ENCODE measurements around the gene COG7.
"Not testable (repeated sequence)": the region's sequence is repeated elsewhere in the genome, so short reads cannot be mapped to it uniquely, and the experiment has no call there.

COG7 gene

DNA sequence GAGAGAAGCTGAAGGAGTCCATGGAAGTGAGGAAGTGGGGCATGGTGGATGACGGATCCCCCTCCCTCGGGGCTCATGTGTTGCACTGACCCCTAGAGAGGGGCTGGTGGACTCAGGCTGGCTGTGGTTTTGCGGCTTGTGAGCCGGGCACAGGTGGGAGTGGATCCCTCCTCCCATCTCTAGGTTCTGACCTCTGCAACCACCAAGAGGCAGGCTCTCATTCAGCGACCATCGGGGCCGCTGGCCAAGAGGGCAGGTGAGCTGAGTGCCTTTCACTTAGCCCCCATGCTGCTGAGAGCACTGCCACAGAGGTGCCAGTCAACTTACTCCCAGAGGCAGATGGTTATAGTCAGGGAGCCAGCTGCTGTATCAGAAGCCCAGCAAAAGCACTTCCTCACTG lies 83.6 kb downstream of the COG7 start:
- DNase-seq (ENCODE audit: low read depth, low spot score): no peak
- H3K36me3 ChIP-seq (ENCODE audit: insufficient read depth, low read length): no peaks in the 10 kb centered on the region
- no peak overlapping the region for H3K27ac ChIP-seq
- no peak for TF ChIP-seq POLR2AphosphoS5 (IDR thresholded peaks at IDR 0.05; ENCODE audit: borderline replicate concordance, low read depth, low read length)
- no peak for TF ChIP-seq EZH2 (IDR thresholded peaks at IDR 0.05)
- TF ChIP-seq FOXP2 (optimal IDR thresholded peaks at IDR 0.05; ENCODE audit: control extremely low read depth, extremely low read length, insufficient read depth): no peak
- H3K4me3 ChIP-seq: no peak overlapping the region
- H3K9me3 ChIP-seq (ENCODE audit: low read depth, low read length): no peaks in the 10 kb centered on the region
- no peak overlapping the region for H3K9ac ChIP-seq (ENCODE audit: insufficient read length)

- Histone ChIP-seq H3K36me3 (ENCODE audit: insufficient read depth, low read length) (no peaks in the 10 kb centered on the region), H3K4me3 (no peak overlapping the region), H3K27ac (no peak overlapping the region), H3K9ac (ENCODE audit: insufficient read length) (no peak overlapping the region), H3K9me3 (ENCODE audit: low read depth, low read length) (no peaks in the 10 kb centered on the region)
- DNase-seq (ENCODE audit: low read depth, low spot score): no peak
- TF ChIP-seq EZH2 (IDR thresholded peaks at IDR 0.05) (no peak), FOXP2 (optimal IDR thresholded peaks at IDR 0.05; ENCODE audit: control extremely low read depth, extremely low read length, insufficient read depth) (no peak), POLR2AphosphoS5 (IDR thresholded peaks at IDR 0.05; ENCODE audit: borderline replicate concordance, low read depth, low read length) (no peak)
These were observed 84.5 kb downstream of the COG7 start for GRCh38 chr16:23368469-23368868.

DNA sequence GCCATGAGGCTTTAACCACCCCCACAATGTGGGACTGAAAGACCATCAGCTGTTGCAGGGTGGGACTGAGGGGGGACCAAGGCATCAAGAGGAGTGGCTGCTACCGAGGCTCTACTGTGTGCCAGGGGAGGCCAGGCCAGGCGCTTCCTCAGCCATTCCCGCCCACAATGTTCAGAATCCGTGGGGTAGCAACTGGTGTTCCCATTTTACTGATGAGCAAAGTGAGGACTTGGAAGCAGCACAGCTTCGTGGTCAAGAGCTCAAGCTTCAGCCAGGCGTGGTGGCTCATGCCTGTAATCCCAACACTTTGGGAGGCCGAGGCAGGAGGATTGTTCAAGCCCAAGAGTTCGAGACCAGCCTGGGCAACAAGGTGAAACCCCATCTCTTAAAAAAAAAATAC lies 85.0 kb downstream of the COG7 start:
- DNase-seq (ENCODE audit: low read depth, low spot score): no peak
- Histone ChIP-seq H3K36me3 (ENCODE audit: insufficient read depth, low read length) (no peaks in the 10 kb centered on the region), H3K9me3 (ENCODE audit: low read depth, low read length) (no peaks in the 10 kb centered on the region), H3K4me3 (no peak overlapping the region), H3K9ac (ENCODE audit: insufficient read length) (no peak overlapping the region), H3K27ac (no peak overlapping the region)
- TF ChIP-seq POLR2AphosphoS5 (IDR thresholded peaks at IDR 0.05; ENCODE audit: borderline replicate concordance, low read depth, low read length): no peak
- no peak for TF ChIP-seq FOXP2 (optimal IDR thresholded peaks at IDR 0.05; ENCODE audit: control extremely low read depth, extremely low read length, insufficient read depth)
- TF ChIP-seq EZH2 (IDR thresholded peaks at IDR 0.05): no peak

GRCh38 chr16:23367564-23367963 lies 85.4 kb downstream of the COG7 start:
- Histone ChIP-seq H3K4me3 (no peak overlapping the region), H3K9ac (ENCODE audit: insufficient read length) (no peak overlapping the region), H3K9me3 (ENCODE audit: low read depth, low read length) (no peaks in the 10 kb centered on the region), H3K27ac (no peak overlapping the region), H3K36me3 (ENCODE audit: insufficient read depth, low read length) (no peaks in the 10 kb centered on the region)
- no peak for TF ChIP-seq EZH2 (IDR thresholded peaks at IDR 0.05)
- no peak for TF ChIP-seq FOXP2 (optimal IDR thresholded peaks at IDR 0.05; ENCODE audit: control extremely low read depth, extremely low read length, insufficient read depth)
- no peak for TF ChIP-seq POLR2AphosphoS5 (IDR thresholded peaks at IDR 0.05; ENCODE audit: borderline replicate concordance, low read depth, low read length)
- no peak for DNase-seq (ENCODE audit: low read depth, low spot score)

GRCh38 chr16:23366341-23366740 lies 86.6 kb downstream of the COG7 start:
- H3K27ac ChIP-seq; DNase-seq (ENCODE audit: low read depth, low spot score); H3K4me3 ChIP-seq; H3K36me3 ChIP-seq (ENCODE audit: insufficient read depth, low read length); H3K9me3 ChIP-seq (ENCODE audit: low read depth, low read length); H3K9ac ChIP-seq (ENCODE audit: insufficient read length): not testable (repeated sequence)

DNA sequence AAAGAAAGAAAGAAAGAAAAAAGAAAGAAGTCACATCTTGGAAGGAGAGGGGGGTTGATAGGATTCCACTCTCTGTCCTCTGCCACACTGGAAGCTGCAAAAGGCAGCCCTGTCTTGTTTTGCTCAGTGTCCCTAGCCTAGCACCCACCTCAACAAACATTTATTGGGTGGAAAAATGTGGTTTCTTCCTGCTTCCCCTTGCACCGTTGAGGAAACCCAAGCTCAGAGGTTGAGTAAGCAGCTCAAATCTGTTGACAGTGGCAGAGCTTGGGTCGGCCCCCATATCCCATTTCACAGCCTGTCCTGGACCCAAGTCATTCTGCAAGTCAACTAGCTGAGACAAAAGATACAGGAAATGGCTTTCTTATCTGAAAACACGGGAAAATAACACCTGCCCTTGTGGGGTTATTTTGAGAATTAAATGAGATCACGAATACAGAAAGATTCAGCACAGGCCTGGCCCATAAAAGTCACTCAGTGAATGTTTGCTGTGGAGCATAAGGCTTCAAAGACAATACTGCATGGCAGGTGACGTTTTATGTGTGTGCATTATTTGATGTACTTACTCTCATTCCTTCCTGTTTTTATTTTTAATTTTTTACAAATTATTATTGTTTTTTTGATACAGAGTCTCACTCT lies 87.3 kb downstream of the COG7 start:
- DNase-seq (ENCODE audit: low read depth, low spot score): no peak
- no peaks in the 10 kb centered on the region for H3K36me3 ChIP-seq (ENCODE audit: insufficient read depth, low read length)
- no peak overlapping the region for H3K9ac ChIP-seq (ENCODE audit: insufficient read length)
- no peak overlapping the region for H3K27ac ChIP-seq
- H3K9me3 ChIP-seq (ENCODE audit: low read depth, low read length): no peaks in the 10 kb centered on the region
- no peak overlapping the region for H3K4me3 ChIP-seq
- TF ChIP-seq POLR2AphosphoS5 (IDR thresholded peaks at IDR 0.05; ENCODE audit: borderline replicate concordance, low read depth, low read length) (no peak), FOXP2 (optimal IDR thresholded peaks at IDR 0.05; ENCODE audit: control extremely low read depth, extremely low read length, insufficient read depth) (no peak)

GRCh38 chr16:23362460-23363317 lies 90.3 kb downstream of the COG7 start:
- DNase-seq (ENCODE audit: low read depth, low spot score): no peak
- Histone ChIP-seq H3K9me3 (ENCODE audit: low read depth, low read length) (no peaks in the 10 kb centered on the region), H3K9ac (ENCODE audit: insufficient read length) (no peak overlapping the region), H3K27ac (no peak overlapping the region), H3K4me3 (no peak overlapping the region), H3K36me3 (ENCODE audit: insufficient read depth, low read length) (no peaks in the 10 kb centered on the region)
- TF ChIP-seq EZH2 (IDR thresholded peaks at IDR 0.05): no peak
- no peak for TF ChIP-seq POLR2AphosphoS5 (IDR thresholded peaks at IDR 0.05; ENCODE audit: borderline replicate concordance, low read depth, low read length)
- TF ChIP-seq FOXP2 (optimal IDR thresholded peaks at IDR 0.05; ENCODE audit: control extremely low read depth, extremely low read length, insufficient read depth): no peak

GRCh38 chr16:23359092-23359760 lies 93.8 kb downstream of the COG7 start:
- TF ChIP-seq FOXP2 (optimal IDR thresholded peaks at IDR 0.05; ENCODE audit: control extremely low read depth, extremely low read length, insufficient read depth) (no peak), POLR2AphosphoS5 (IDR thresholded peaks at IDR 0.05; ENCODE audit: borderline replicate concordance, low read depth, low read length) (no peak), EZH2 (IDR thresholded peaks at IDR 0.05) (no peak)
- H3K36me3 ChIP-seq (ENCODE audit: insufficient read depth, low read length): no peaks in the 10 kb centered on the region
- no peak overlapping the region for H3K4me3 ChIP-seq
- no peaks in the 10 kb centered on the region for H3K9me3 ChIP-seq (ENCODE audit: low read depth, low read length)
- H3K27ac ChIP-seq: no peak overlapping the region
- no peak overlapping the region for H3K9ac ChIP-seq (ENCODE audit: insufficient read length)
- no peak for DNase-seq (ENCODE audit: low read depth, low spot score)

Data from SK-N-MC (cell line).